Loucy (cell line): ENCODE results near the gene SORCS2.

ENCODE experiments used
- CTCF ChIP-seq: fragments of 200-600 bp; sonication (generic); conservative IDR thresholded peaks from 2 replicates; pipeline ENCODE4 v1.5.1; 2014; ENCODE audit warnings: mild to moderate bottlenecking, antibody characterized with exemption, low read length
- EZH2phosphoT487 ChIP-seq: fragments of 200-600 bp; IDR thresholded peaks from 2 replicates; pipeline ENCODE4 v1.6.1; 2018; ENCODE audit warnings: antibody characterized with exemption, mild to moderate bottlenecking, moderate library complexity, borderline replicate concordance

GRCh38 chr4:7778510-7779431 is 586.4 kb downstream of the SORCS2 start:
- TF ChIP-seq CTCF (no peak), EZH2phosphoT487 (no peak)
